Activated T-helper 2 cell treated with anti-CD3 and anti-CD28 coated beads, Interferon-gamma antibody, Interleukin-2, Interleukin-4, amounts not matched to agents 10 μg/mL and 5 μg/mL and 100 μg/mL, durations not matched to agents 14 hours and 24 hours and 36 hours (primary cell): ENCODE results near the gene MEIS2. TPM values are rescaled to one million over a fixed set of nuclear protein-coding genes. Genes with fewer than 3 reads are reported as not detected.

Experiments
- DNase-seq: peaks from one replicate; pipeline ENCODE4 v3.0.0; 2021; ENCODE audit warnings: low spot score
- H3K27ac Mint-ChIP-seq: one replicate; pipeline ENCODE4 v1.8.0; 2021; ENCODE audit warnings: mixed read lengths
- H3K27me3 Mint-ChIP-seq: one replicate; pipeline ENCODE4 v1.8.0; 2021; ENCODE audit warnings: low read depth, mixed read lengths
- H3K36me3 Mint-ChIP-seq: one replicate; pipeline ENCODE4 v1.8.0; 2021; ENCODE audit warnings: low read depth, mixed read lengths
- H3K4me1 Mint-ChIP-seq: one replicate; pipeline ENCODE4 v1.8.0; 2021; ENCODE audit warnings: low read depth, mixed read lengths
- H3K4me3 Mint-ChIP-seq: one replicate; pipeline ENCODE4 v1.8.0; 2021; ENCODE audit warnings: low read depth, mild to moderate bottlenecking, moderate library complexity, mixed read lengths
- H3K9me3 Mint-ChIP-seq: one replicate; pipeline ENCODE4 v1.8.0; 2021; ENCODE audit warnings: mixed read lengths
- intact Hi-C: fragments of 100-400 bp; cut with micrococcal nuclease; formaldehyde crosslinking; loops from one replicate; pipeline ENCODE4 v1.15.1; 2023
- total RNA-seq: library from RNA; stranded (reverse); gene quantifications from 2 replicates; pipeline ENCODE4 v1.2.3, GENCODE V29; 2022

Gene MEIS2
- total RNA-seq, 1 donor from 2014 or later, result not detected

GRCh38 chr15:37037071-37037655, 63.2 kb downstream of the MEIS2 start:
- Mint-ChIP-seq H3K27ac (no peak overlapping the region), H3K9me3 (no peaks in the 10 kb centered on the region), H3K4me1 (no peaks in the 10 kb centered on the region), H3K36me3 (no peaks in the 10 kb centered on the region), H3K4me3 (no peak overlapping the region), H3K27me3 (no peaks in the 10 kb centered on the region)
- intact Hi-C loops, result no loop called here
- DNase-seq, result no peak

GRCh38 chr15:37034835-37035748, 65.3 kb downstream of the MEIS2 start:
- no peaks in the 10 kb centered on the region for H3K27me3 Mint-ChIP-seq
- intact Hi-C loops, result no loop called here
- H3K4me3 Mint-ChIP-seq, result no peak overlapping the region
- H3K4me1 Mint-ChIP-seq, result no peaks in the 10 kb centered on the region
- H3K36me3 Mint-ChIP-seq, result no peaks in the 10 kb centered on the region
- no peaks in the 10 kb centered on the region for H3K9me3 Mint-ChIP-seq
- no peak overlapping the region for H3K27ac Mint-ChIP-seq
- no peak for DNase-seq

GRCh38 chr15:37034392-37034791, 66.0 kb downstream of the MEIS2 start:
- H3K27ac Mint-ChIP-seq, result no peak overlapping the region
- no peaks in the 10 kb centered on the region for H3K27me3 Mint-ChIP-seq
- H3K36me3 Mint-ChIP-seq, result no peaks in the 10 kb centered on the region
- intact Hi-C loops, result no loop called here
- H3K4me1 Mint-ChIP-seq, result no peaks in the 10 kb centered on the region
- DNase-seq, result no peak
- H3K4me3 Mint-ChIP-seq, result no peak overlapping the region
- H3K9me3 Mint-ChIP-seq, result no peaks in the 10 kb centered on the region

GRCh38 chr15:37032091-37032775, 68.1 kb downstream of the MEIS2 start:
- H3K36me3 Mint-ChIP-seq, result no peaks in the 10 kb centered on the region
- intact Hi-C loops, result no loop called here
- H3K4me3 Mint-ChIP-seq, result no peak overlapping the region
- H3K27ac Mint-ChIP-seq, result no peak overlapping the region
- no peaks in the 10 kb centered on the region for H3K4me1 Mint-ChIP-seq
- DNase-seq, result no peak
- H3K9me3 Mint-ChIP-seq, result no peaks in the 10 kb centered on the region
- H3K27me3 Mint-ChIP-seq, result no peaks in the 10 kb centered on the region

GRCh38 chr15:37031198-37031597, 69.2 kb downstream of the MEIS2 start:
- Mint-ChIP-seq H3K4me1 (no peaks in the 10 kb centered on the region), H3K4me3 (no peak overlapping the region), H3K36me3 (no peaks in the 10 kb centered on the region), H3K27me3 (no peaks in the 10 kb centered on the region), H3K27ac (no peak overlapping the region), H3K9me3 (no peaks in the 10 kb centered on the region)
- DNase-seq, result no peak
- intact Hi-C loops, result no loop called here

GRCh38 chr15:37028625-37029296, 71.6 kb downstream of the MEIS2 start:
- no peak for DNase-seq
- Mint-ChIP-seq H3K36me3 (no peaks in the 10 kb centered on the region), H3K27ac (no peak overlapping the region), H3K4me1 (no peaks in the 10 kb centered on the region), H3K4me3 (no peak overlapping the region), H3K27me3 (no peaks in the 10 kb centered on the region), H3K9me3 (no peaks in the 10 kb centered on the region)
- intact Hi-C loops, result no loop called here

GRCh38 chr15:37020852-37021251, 79.5 kb downstream of the MEIS2 start:
- no peak for DNase-seq
- intact Hi-C loops, result no loop called here
- H3K4me3 Mint-ChIP-seq, result no peak overlapping the region
- no peaks in the 10 kb centered on the region for H3K27me3 Mint-ChIP-seq
- H3K36me3 Mint-ChIP-seq, result no peaks in the 10 kb centered on the region
- H3K4me1 Mint-ChIP-seq, result no peaks in the 10 kb centered on the region
- no peak overlapping the region for H3K27ac Mint-ChIP-seq
- no peaks in the 10 kb centered on the region for H3K9me3 Mint-ChIP-seq

GRCh38 chr15:37019479-37020433, 80.6 kb downstream of the MEIS2 start:
- intact Hi-C loops, result no loop called here

GRCh38 chr15:37017031-37017625, 83.2 kb downstream of the MEIS2 start:
- Mint-ChIP-seq H3K27me3 (no peaks in the 10 kb centered on the region), H3K9me3 (no peaks in the 10 kb centered on the region), H3K4me3 (no peak overlapping the region), H3K27ac (no peak overlapping the region), H3K4me1 (no peaks in the 10 kb centered on the region), H3K36me3 (no peaks in the 10 kb centered on the region)
- no peak for DNase-seq
- intact Hi-C loops, result no loop called here

More at GRCh38 chr15:37019479-37020433, 80.6 kb downstream of the MEIS2 start:
- Mint-ChIP-seq H3K4me3 (no peak overlapping the region), H3K36me3 (no peaks in the 10 kb centered on the region), H3K27ac (no peak overlapping the region), H3K9me3 (no peaks in the 10 kb centered on the region), H3K27me3 (no peaks in the 10 kb centered on the region), H3K4me1 (no peaks in the 10 kb centered on the region)
- DNase-seq, result no peak

GRCh38 chr15:37016231-37016630, 84.1 kb downstream of the MEIS2 start:
- H3K27me3 Mint-ChIP-seq, result no peaks in the 10 kb centered on the region
- no peak for DNase-seq
- no peak overlapping the region for H3K27ac Mint-ChIP-seq

GRCh38 chr15:37015451-37015850, 84.9 kb downstream of the MEIS2 start:
- Mint-ChIP-seq H3K4me1 (no peaks in the 10 kb centered on the region), H3K27me3 (no peaks in the 10 kb centered on the region), H3K27ac (no peak overlapping the region), H3K4me3 (no peak overlapping the region), H3K36me3 (no peaks in the 10 kb centered on the region), H3K9me3 (no peaks in the 10 kb centered on the region)
- intact Hi-C loops, result no loop called here
- no peak for DNase-seq

More at GRCh38 chr15:37016231-37016630, 84.1 kb downstream of the MEIS2 start:
- H3K4me3 Mint-ChIP-seq, result no peak overlapping the region
- intact Hi-C loops, result no loop called here
- H3K4me1 Mint-ChIP-seq, result no peaks in the 10 kb centered on the region
- no peaks in the 10 kb centered on the region for H3K36me3 Mint-ChIP-seq
- H3K9me3 Mint-ChIP-seq, result no peaks in the 10 kb centered on the region
